Nephron progenitor cell (in vitro differentiated cells): ENCODE data around the gene PRUNE2.

Experiments used
- DNase-seq: peaks from one replicate; pipeline ENCODE4 v3.0.0; 2021
- H3K27ac Mint-ChIP-seq: 2 replicates; pipeline ENCODE4 v1.8.0; 2021; ENCODE audit warnings: mild to moderate bottlenecking, moderate library complexity, mixed read lengths
- H3K27me3 Mint-ChIP-seq: 2 replicates; pipeline ENCODE4 v1.8.0; 2021; ENCODE audit warnings: mild to moderate bottlenecking, low read depth, mixed read lengths; ENCODE audit not compliant: poor library complexity
- H3K36me3 Mint-ChIP-seq: 2 replicates; pipeline ENCODE4 v1.8.0; 2021; ENCODE audit warnings: low read depth, mixed read lengths
- H3K4me1 Mint-ChIP-seq: 2 replicates; pipeline ENCODE4 v1.8.0; 2021; ENCODE audit warnings: mixed read lengths
- H3K4me3 Mint-ChIP-seq: 2 replicates; pipeline ENCODE4 v1.8.0; 2021; ENCODE audit warnings: mild to moderate bottlenecking, moderate library complexity, mixed read lengths
- H3K9me3 Mint-ChIP-seq: 2 replicates; pipeline ENCODE4 v1.8.0; 2021; ENCODE audit warnings: mild to moderate bottlenecking, moderate library complexity, mixed read lengths
- TF ChIP-seq, protein P1 (sequence below): fragments of 200-600 bp; sonication (generic); IDR thresholded peaks from 2 replicates; pipeline ENCODE4 v1.5.0; 2021; ENCODE audit warnings: antibody characterized with exemption

The PRUNE2 gene

DNA sequence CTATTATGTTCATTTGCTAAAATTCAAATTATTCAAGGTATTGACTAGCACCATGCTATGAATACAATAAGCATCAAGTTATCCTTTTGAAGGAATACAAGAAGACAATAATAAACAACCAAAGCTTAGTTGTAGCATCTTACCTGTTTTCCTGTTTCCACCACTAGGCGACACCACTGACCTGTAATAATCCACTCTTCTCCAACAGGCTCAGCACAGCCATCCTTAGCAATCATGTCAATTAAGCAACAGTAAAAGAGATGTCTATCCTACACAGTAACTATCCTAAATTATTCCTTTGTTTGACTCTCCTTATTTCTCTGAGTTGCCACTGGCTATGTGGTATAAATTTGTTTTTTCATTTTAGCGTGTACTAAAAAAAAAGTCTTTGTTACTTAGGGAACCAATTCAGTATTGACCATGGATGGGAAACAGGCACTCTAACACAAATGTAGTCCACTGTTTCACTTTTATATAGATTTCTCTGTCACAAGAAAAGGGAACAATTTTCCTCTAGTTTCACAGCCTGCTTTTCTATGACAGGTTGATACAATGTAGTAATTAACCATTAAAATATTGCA lies 95.4 kb downstream of the PRUNE2 start:
- Mint-ChIP-seq H3K27me3 (peaks cover 15% of the 10 kb centered on the region), H3K27ac (no peak overlapping the region), H3K9me3 (no peaks in the 10 kb centered on the region), H3K4me1 (no peaks in the 10 kb centered on the region), H3K36me3 (no peaks in the 10 kb centered on the region), H3K4me3 (no peak overlapping the region)
- DNase-seq: peak; percentile 60
- TF ChIP-seq, protein P1, sequence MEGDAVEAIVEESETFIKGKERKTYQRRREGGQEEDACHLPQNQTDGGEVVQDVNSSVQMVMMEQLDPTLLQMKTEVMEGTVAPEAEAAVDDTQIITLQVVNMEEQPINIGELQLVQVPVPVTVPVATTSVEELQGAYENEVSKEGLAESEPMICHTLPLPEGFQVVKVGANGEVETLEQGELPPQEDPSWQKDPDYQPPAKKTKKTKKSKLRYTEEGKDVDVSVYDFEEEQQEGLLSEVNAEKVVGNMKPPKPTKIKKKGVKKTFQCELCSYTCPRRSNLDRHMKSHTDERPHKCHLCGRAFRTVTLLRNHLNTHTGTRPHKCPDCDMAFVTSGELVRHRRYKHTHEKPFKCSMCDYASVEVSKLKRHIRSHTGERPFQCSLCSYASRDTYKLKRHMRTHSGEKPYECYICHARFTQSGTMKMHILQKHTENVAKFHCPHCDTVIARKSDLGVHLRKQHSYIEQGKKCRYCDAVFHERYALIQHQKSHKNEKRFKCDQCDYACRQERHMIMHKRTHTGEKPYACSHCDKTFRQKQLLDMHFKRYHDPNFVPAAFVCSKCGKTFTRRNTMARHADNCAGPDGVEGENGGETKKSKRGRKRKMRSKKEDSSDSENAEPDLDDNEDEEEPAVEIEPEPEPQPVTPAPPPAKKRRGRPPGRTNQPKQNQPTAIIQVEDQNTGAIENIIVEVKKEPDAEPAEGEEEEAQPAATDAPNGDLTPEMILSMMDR: peak; percentile 88

DNA sequence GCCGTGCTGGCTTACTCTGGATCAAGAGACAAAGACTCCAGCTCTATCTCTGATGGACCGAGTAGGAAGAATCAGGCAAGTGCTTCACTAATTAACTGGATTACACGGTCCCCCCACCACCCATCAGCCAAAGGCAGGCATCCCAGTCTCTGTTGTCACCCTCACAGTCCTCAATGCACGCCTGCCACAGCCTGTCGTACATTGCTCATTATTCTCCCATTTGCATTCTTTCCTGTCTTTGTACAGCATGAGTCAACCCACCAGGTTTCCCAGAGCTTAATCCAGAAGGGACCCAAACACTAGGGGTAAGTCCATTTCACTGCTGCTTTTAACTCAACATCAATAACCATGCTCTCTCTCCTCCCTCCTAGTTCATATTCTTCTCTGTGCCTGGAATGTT lies 97.3 kb downstream of the PRUNE2 start:
- no peak for DNase-seq
- no peak overlapping the region for H3K27ac Mint-ChIP-seq

DNA sequence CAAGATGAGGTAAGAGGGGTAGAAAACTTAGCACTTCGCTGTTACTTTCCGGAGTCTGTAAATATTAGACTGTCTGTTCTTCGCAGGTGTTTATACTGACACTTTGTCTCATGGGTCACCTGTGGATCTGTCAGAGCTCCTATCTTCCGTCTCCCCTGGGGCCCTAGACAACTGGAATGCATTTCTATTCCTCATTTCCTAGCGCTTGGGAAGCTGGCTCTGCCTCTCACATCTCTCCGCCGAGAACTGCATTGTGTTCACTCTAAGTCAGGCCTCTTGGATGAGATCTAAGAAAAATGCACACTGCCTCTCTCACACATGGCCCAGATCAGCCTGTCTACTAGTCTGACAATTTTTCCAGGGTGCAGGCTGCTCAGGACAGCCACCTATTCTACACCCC lies 102.2 kb downstream of the PRUNE2 start:
- Mint-ChIP-seq H3K4me1 (peaks cover 22% of the 10 kb centered on the region), H3K9me3 (no peaks in the 10 kb centered on the region), H3K27me3 (peaks cover 11% of the 10 kb centered on the region), H3K36me3 (no peaks in the 10 kb centered on the region), H3K4me3 (no peak overlapping the region), H3K27ac (peak overlapping the region; percentile 36)
- TF ChIP-seq, protein P1: no peak
- no peak for DNase-seq

More for the DNA sequence above, 97.3 kb downstream of the PRUNE2 start:
- Mint-ChIP-seq H3K9me3 (no peaks in the 10 kb centered on the region), H3K27me3 (peaks cover 12% of the 10 kb centered on the region), H3K4me1 (peaks cover 16% of the 10 kb centered on the region), H3K36me3 (no peaks in the 10 kb centered on the region), H3K4me3 (no peak overlapping the region)
- TF ChIP-seq, protein P1: no peak

DNA sequence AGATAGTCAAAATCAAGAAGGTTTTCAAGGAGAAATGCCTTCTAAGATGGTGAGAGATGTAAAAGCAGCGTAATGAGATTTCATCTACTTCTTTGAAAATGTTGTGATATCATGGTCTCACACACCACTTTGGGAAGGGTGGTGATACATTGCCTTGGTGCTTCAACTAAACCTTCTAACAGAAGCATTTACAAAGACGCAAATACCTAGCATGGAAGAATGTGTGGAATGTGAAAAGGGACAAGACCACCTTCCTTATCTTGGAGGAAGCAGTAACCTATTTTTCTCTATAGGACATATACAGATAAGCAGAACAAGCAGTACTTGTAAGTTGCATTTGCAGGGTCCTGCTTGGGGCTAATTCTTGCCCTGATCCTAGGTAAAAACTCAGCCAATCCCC lies 102.8 kb downstream of the PRUNE2 start:
- Mint-ChIP-seq H3K9me3 (no peaks in the 10 kb centered on the region), H3K27ac (no peak overlapping the region), H3K36me3 (no peaks in the 10 kb centered on the region), H3K27me3 (peaks cover 6% of the 10 kb centered on the region), H3K4me1 (peaks cover 22% of the 10 kb centered on the region), H3K4me3 (no peak overlapping the region)
- TF ChIP-seq, protein P1: no peak
- no peak for DNase-seq

DNA sequence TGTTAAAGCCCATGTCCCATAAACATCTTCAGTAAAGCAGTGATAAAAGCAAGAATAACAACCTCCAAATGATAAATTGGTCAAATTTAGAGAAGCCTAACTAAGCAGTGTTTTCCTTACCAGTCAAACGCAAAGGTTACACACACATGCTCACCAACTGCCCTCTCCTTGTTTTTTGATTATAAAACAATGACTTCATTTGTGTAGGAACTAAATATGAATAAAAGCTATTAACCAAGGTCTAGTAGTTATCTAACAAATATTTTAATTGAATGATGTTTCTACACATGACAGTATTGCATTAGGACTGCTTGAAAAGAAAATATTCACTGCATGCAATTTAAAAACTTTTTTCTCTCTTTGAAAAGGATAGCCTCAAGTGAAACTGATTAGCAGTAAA lies 105.0 kb downstream of the PRUNE2 start:
- no peak overlapping the region for H3K4me3 Mint-ChIP-seq

DNA sequence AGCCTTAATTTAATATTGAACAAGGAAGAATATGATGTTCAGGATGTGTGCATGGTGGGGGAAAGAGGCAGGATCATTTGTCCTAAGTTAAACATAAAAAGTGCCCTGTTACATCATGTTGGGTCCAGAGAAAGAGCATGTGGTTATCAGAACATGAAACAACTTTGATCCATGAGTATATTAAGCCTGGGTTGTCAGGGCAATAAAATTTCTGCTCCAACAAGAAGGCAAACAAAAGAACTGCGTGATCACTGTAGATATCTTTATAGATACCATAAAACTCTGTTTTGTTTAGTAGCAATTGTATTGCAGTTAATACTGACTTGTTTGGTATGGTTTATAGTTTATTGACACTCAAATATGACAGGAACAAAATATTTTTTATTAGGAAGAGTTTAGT lies 106.4 kb downstream of the PRUNE2 start:
- Mint-ChIP-seq H3K36me3 (no peaks in the 10 kb centered on the region), H3K4me1 (peaks cover 15% of the 10 kb centered on the region), H3K9me3 (no peaks in the 10 kb centered on the region), H3K27me3 (no peaks in the 10 kb centered on the region), H3K4me3 (no peak overlapping the region), H3K27ac (no peak overlapping the region)
- TF ChIP-seq, protein P1: no peak
- DNase-seq: no peak

More for the DNA sequence above, 105.0 kb downstream of the PRUNE2 start:
- Mint-ChIP-seq H3K4me1 (peaks cover 22% of the 10 kb centered on the region), H3K36me3 (no peaks in the 10 kb centered on the region), H3K27me3 (no peaks in the 10 kb centered on the region), H3K9me3 (no peaks in the 10 kb centered on the region), H3K27ac (no peak overlapping the region)
- TF ChIP-seq, protein P1: no peak
- no peak for DNase-seq
